CD4-positive, alpha-beta T cell (primary cell): ENCODE measurements around the gene CCL24. TPM values are rescaled to one million over a fixed set of nuclear protein-coding genes. Genes with fewer than 3 reads are reported as not detected.
A peak's percentile ranks its signal among the peaks of the same experiment; 100 is the strongest.
"Not testable (repeated sequence)": the region's sequence is repeated elsewhere in the genome, so short reads cannot be mapped to it uniquely, and the experiment has no call there.

Experiments used
- ATAC-seq: fragments of 200-7000 bp; cut with Tn5 transposase; one replicate; pipeline ENCODE4 v1.10.0; 2022; ENCODE audit warnings: mild to moderate bottlenecking; ENCODE audit not compliant: poor library complexity
- CTCF ChIA-PET: fragments of 350-600 bp; sonication (Branson Sonifier 250); formaldehyde crosslinking; loops from one replicate; lab custom pipeline; 2021; ENCODE audit warnings: antibody characterized with exemption, inconsistent platforms; lab: Charles Lee
- POLR2A ChIA-PET: fragments of 350-600 bp; sonication (Branson Sonifier 250); formaldehyde crosslinking; loops from one replicate; lab custom pipeline; 2021; ENCODE audit warnings: antibody characterized with exemption, inconsistent platforms; lab: Charles Lee
- DNase-seq, 14 experiments: peaks; one replicate each; pipeline ENCODE4 v3.0.0-alpha.2; 2013 to 2020; ENCODE audit warnings: mixed read lengths in 2 of 14
- H3K27ac ChIP-seq, 2 donors: one replicate each; pipeline versions ENCODE4 v1.5.1 to v1.7.0; 2013; ENCODE audit warnings: low read length in 2 of 2, low read depth in 1 of 2, mild to moderate bottlenecking in 1 of 2
- H3K27me3 ChIP-seq, 2 experiments: 1 replicate in 1 of 2; 2 replicates in 1 of 2; pipeline versions ENCODE4 v1.6.1 to v1.7.0; 2013; ENCODE audit warnings: low read length in 2 of 2, control low read depth in 1 of 2, mild to moderate bottlenecking in 1 of 2, moderate library complexity in 1 of 2; ENCODE audit not compliant: insufficient read depth in 2 of 2, control insufficient read depth in 1 of 2
- H3K36me3 ChIP-seq: one replicate; pipeline ENCODE4 v1.6.1; 2013; ENCODE audit warnings: low read length, control low read depth; ENCODE audit not compliant: insufficient read depth
- H3K4me1 ChIP-seq: one replicate; pipeline ENCODE4 v1.6.1; 2013; ENCODE audit warnings: low read length, control low read depth; ENCODE audit not compliant: insufficient read depth
- H3K4me3 ChIP-seq: one replicate; pipeline ENCODE4 v1.5.1; 2013; ENCODE audit warnings: mild to moderate bottlenecking, low read length, moderate library complexity
- H3K9me3 ChIP-seq, 2 experiments: 1 replicate in 1 of 2; 2 replicates in 1 of 2; pipeline versions ENCODE4 v1.6.1 to v1.7.0; 2013; ENCODE audit warnings: low read length in 2 of 2, mild to moderate bottlenecking in 2 of 2, control low read depth in 1 of 2, moderate library complexity in 1 of 2; ENCODE audit not compliant: control insufficient read depth in 1 of 2, insufficient read depth in 1 of 2
- H3K27ac Mint-ChIP-seq: one replicate; pipeline ENCODE4 v1.8.0; 2020; ENCODE audit warnings: mixed read lengths
- H3K27me3 Mint-ChIP-seq: one replicate; pipeline ENCODE4 v1.8.0; 2021; ENCODE audit warnings: mixed read lengths
- H3K36me3 Mint-ChIP-seq: one replicate; pipeline ENCODE4 v1.8.0; 2021; ENCODE audit warnings: low read depth, mixed read lengths
- H3K4me1 Mint-ChIP-seq: one replicate; pipeline ENCODE4 v1.8.0; 2021; ENCODE audit warnings: low read depth, mixed read lengths
- H3K4me3 Mint-ChIP-seq: one replicate; pipeline ENCODE4 v1.8.0; 2020; ENCODE audit warnings: mild to moderate bottlenecking, mixed read lengths
- H3K9me3 Mint-ChIP-seq: one replicate; pipeline ENCODE4 v1.8.0; 2020; ENCODE audit warnings: mixed read lengths
- CTCF ChIP-seq: fragments of 200-600 bp; IDR thresholded peaks from one replicate; pipeline ENCODE4 v1.8.0; 2022; ENCODE audit warnings: antibody characterized with exemption, mild to moderate bottlenecking
- intact Hi-C, 2 experiments: fragments of 100-400 bp; cut with DNase I in 1 of 2; cut with micrococcal nuclease in 1 of 2; formaldehyde crosslinking; loops; one replicate each; pipeline versions ENCODE4 v1.15.1 to v1.9.0; 2023 to 2025; cut with DNase I, micrococcal nuclease
- total RNA-seq, 174 experiments: library from RNA in 2 of 174; stranded (reverse) in 2 of 174; gene quantifications; one replicate each; pipeline ENCODE4 v1.2.3 and lab custom pipeline; 2021 to 2026

The CCL24 gene
- total RNA-seq, 2 experiments from 2014 or later, result not detected

DNA sequence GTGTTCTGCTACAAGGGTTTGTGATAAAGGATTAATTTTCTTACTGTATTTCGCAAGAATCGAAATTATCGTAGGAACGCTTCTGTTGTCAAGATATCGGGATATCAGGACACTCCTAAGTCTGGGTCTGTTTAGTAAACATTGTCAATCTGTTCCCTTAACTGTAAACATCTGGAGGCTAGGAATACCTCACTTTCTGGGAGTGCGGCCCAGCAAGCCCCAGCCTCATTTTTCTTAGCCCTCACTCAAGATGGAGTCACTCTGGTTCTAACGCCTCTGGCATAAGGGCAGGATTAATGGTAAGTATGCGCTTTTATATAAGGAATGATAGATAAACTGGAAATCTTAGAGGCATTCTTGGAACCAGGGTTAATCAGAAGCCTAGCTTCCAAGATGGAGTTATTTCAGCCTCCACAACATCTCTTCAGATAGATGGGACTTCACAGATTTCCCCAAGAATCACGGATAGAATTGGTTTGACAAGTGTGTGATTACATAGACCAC is 30.1 kb upstream of the CCL24 start:
- H3K9me3 Mint-ChIP-seq, result no peaks in the 10 kb centered on the region
- H3K4me3 Mint-ChIP-seq, result no peak overlapping the region
- DNase-seq (no peak), ATAC-seq (no peak)
- ChIA-PET CTCF (no interaction called here), POLR2A (no interaction called here)
- peaks cover 5% of the 10 kb centered on the region for H3K4me1 Mint-ChIP-seq
- intact Hi-C loops, result no loop called here
- H3K27me3 Mint-ChIP-seq, result no peaks in the 10 kb centered on the region
- no peak overlapping the region for H3K27ac Mint-ChIP-seq
- Histone ChIP-seq H3K4me3 (no peak overlapping the region), H3K27ac (no peak overlapping the region), H3K4me1 (peaks cover 7% of the 10 kb centered on the region), H3K36me3 (no peaks in the 10 kb centered on the region), H3K9me3 (no peaks in the 10 kb centered on the region), H3K27me3 (no peaks in the 10 kb centered on the region)
- no peak for TF ChIP-seq CTCF
- H3K36me3 Mint-ChIP-seq, result no peaks in the 10 kb centered on the region

GRCh38 chr7:75842836-75843446 is 29.3 kb upstream of the CCL24 start:
- H3K4me1 ChIP-seq, result peaks cover 7% of the 10 kb centered on the region
- Mint-ChIP-seq H3K27me3 (no peaks in the 10 kb centered on the region), H3K27ac (no peak overlapping the region), H3K4me1 (peaks cover 5% of the 10 kb centered on the region), H3K9me3 (no peaks in the 10 kb centered on the region), H3K36me3 (no peaks in the 10 kb centered on the region), H3K4me3 (no peak overlapping the region)
- H3K27me3 ChIP-seq, result no peaks in the 10 kb centered on the region
- no peak overlapping the region for H3K27ac ChIP-seq
- no peaks in the 10 kb centered on the region for H3K36me3 ChIP-seq
- H3K9me3 ChIP-seq, result no peaks in the 10 kb centered on the region
- CTCF ChIA-PET, result no interaction called here
- intact Hi-C loops, result no loop called here
- POLR2A ChIA-PET, result no interaction called here
- peak in 2 of 14 experiments; percentile 49 to 64 for DNase-seq
- no peak for ATAC-seq
- no peak for TF ChIP-seq CTCF
- H3K4me3 ChIP-seq, result no peak overlapping the region

DNA sequence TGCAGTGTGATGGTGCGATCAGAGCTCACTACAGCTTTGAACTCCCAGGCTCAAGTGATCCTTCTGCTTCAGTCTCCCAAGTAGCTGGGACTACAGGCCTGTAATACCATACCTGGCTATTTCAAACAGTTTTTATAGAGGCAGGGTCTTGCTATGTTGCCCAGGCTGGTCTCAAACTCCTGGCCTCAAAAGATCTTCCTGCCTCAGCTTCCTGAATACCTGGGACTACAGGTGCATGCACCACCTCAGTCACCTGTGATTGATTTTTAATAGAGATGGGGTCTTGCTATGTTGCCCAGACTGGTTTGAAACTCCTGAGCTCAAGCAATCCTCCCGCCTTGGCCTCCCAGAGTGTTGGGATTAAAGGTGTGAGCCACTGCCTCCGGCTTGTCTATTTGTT is 26.4 kb upstream of the CCL24 start:
- Mint-ChIP-seq H3K4me3 (no peak overlapping the region), H3K9me3 (no peaks in the 10 kb centered on the region), H3K4me1 (peaks cover 5% of the 10 kb centered on the region), H3K27ac (no peak overlapping the region), H3K27me3 (no peaks in the 10 kb centered on the region), H3K36me3 (no peaks in the 10 kb centered on the region)
- ChIA-PET CTCF (no interaction called here), POLR2A (no interaction called here)
- DNase-seq (no peak), ATAC-seq (no peak)
- H3K27me3 ChIP-seq, result no peaks in the 10 kb centered on the region
- H3K27ac ChIP-seq, result no peak overlapping the region
- no peak overlapping the region for H3K4me3 ChIP-seq
- TF ChIP-seq CTCF, result no peak
- intact Hi-C loops, result no loop called here
- H3K9me3 ChIP-seq, result no peaks in the 10 kb centered on the region
- peaks cover 7% of the 10 kb centered on the region for H3K4me1 ChIP-seq
- no peaks in the 10 kb centered on the region for H3K36me3 ChIP-seq

GRCh38 chr7:75838281-75838930 is 24.8 kb upstream of the CCL24 start:
- H3K4me3 ChIP-seq, H3K4me1 ChIP-seq, ATAC-seq, H3K4me3 Mint-ChIP-seq, POLR2A ChIA-PET, H3K27me3 Mint-ChIP-seq, DNase-seq, H3K27me3 ChIP-seq, CTCF ChIA-PET, H3K9me3 ChIP-seq, H3K27ac ChIP-seq, H3K27ac Mint-ChIP-seq, H3K9me3 Mint-ChIP-seq, intact Hi-C loops, H3K36me3 ChIP-seq, H3K4me1 Mint-ChIP-seq, H3K36me3 Mint-ChIP-seq: not testable (repeated sequence)
